ENCODE results near the gene INIP.

The INIP gene

DNA sequence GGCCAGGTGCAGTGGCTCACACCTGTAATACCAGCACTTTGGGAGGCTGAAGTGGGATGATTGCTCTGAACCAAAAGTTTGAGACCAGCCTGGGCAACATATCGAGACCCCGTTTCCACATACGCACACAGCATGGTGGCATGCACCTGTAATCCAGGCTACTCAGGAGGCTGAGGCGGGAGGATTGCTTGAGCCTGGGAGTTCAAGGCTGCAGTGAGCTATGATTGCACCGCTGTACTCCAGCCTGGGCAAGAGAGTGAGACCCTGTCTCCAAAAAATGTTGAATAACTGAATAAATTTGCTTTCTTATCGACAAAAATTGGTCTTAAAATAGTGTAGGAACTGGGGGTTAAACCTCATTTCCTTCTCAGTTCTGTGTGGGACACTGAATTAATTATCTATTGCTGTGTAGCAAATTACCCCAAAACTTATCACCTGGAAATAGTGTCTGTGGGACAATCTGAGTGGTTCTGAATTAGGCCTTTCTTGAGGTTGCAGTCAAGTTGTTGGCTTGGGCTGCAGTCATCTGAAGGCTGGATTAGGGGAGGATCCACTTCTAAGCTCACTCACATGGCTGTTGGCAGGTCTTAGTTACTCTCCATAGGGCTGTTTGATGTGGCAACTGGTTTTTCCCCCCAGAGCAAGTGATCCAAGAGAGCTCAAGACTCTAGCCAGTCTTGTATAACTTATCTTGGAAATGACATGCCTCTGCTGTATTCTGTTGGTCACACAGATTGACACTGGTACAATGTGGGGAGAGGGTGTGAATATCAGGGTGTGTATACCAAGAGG, 34.6 kb upstream of the INIP start:
- TF ChIP-seq, protein P1, sequence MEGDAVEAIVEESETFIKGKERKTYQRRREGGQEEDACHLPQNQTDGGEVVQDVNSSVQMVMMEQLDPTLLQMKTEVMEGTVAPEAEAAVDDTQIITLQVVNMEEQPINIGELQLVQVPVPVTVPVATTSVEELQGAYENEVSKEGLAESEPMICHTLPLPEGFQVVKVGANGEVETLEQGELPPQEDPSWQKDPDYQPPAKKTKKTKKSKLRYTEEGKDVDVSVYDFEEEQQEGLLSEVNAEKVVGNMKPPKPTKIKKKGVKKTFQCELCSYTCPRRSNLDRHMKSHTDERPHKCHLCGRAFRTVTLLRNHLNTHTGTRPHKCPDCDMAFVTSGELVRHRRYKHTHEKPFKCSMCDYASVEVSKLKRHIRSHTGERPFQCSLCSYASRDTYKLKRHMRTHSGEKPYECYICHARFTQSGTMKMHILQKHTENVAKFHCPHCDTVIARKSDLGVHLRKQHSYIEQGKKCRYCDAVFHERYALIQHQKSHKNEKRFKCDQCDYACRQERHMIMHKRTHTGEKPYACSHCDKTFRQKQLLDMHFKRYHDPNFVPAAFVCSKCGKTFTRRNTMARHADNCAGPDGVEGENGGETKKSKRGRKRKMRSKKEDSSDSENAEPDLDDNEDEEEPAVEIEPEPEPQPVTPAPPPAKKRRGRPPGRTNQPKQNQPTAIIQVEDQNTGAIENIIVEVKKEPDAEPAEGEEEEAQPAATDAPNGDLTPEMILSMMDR (IDR thresholded peaks at IDR 0.05; ENCODE audit: control insufficient read depth, extremely low read depth, insufficient read depth): no peak
- DNase-seq (ENCODE audit: low read depth): no peak
- no peak overlapping the region for H3K4me3 ChIP-seq (ENCODE audit: low read depth, low read length)

DNA sequence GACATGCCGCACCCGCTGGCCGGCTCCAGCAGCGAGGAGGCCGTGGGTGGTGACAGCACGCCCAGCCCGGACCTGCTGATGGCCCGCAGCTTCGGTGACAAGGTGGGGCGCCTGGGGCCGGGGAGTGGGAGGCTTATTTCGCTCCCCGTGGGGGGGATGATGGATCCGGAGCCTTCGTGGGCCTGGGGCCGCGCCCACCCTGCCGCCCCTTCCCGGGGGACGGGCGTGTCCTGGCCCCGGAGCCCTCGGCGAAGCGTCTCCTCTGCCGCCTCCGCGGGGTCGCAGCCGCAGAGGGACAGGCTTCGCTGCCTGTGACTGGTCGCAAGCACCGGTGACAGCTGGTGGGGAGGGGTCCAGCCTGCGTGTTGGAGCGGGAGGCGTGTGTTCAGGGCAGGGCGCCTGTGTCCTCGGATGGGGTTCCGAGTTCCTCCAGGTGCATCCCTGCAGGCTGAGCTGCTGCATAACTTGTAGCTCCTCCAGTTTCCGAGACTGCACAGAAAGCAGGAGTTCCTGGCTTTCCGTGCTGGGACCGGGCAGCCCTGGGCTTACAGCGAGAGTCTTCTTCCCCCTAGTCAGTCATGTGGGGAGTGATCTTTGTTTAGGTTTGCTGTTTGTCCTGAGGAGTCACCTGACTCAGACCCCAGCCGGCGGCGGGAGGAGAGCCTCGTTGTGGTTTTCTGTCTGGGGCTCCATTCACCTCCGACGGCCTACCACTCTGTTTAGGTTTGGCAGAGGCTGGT, 33.3 kb upstream of the INIP start:
- no peak for DNase-seq (ENCODE audit: low read depth)

DNA sequence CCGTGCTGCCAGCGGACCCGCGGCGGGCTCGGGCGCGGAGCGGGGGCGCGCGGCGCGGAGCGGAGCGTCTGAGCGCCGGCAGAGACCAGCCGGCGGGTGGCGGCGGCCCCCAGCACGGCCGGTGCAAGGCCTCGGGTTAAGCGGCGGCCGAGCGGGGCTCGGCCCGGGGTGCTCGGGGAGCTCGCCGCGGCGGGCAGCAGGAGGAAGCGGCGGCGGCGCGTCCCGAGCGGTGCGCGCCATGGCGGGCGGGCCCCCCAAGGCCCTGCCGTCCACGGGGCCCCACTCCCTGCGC, 32.8 kb upstream of the INIP start:
- H3K4me3 ChIP-seq (ENCODE audit: low read depth, low read length): peak overlapping the region; percentile 74

More for the DNA sequence above, 33.3 kb upstream of the INIP start:
- TF ChIP-seq, protein P1 (IDR thresholded peaks at IDR 0.05; ENCODE audit: control insufficient read depth, extremely low read depth, insufficient read depth): no peak
- H3K4me3 ChIP-seq (ENCODE audit: low read depth, low read length): peak overlapping the region; percentile 74

DNA sequence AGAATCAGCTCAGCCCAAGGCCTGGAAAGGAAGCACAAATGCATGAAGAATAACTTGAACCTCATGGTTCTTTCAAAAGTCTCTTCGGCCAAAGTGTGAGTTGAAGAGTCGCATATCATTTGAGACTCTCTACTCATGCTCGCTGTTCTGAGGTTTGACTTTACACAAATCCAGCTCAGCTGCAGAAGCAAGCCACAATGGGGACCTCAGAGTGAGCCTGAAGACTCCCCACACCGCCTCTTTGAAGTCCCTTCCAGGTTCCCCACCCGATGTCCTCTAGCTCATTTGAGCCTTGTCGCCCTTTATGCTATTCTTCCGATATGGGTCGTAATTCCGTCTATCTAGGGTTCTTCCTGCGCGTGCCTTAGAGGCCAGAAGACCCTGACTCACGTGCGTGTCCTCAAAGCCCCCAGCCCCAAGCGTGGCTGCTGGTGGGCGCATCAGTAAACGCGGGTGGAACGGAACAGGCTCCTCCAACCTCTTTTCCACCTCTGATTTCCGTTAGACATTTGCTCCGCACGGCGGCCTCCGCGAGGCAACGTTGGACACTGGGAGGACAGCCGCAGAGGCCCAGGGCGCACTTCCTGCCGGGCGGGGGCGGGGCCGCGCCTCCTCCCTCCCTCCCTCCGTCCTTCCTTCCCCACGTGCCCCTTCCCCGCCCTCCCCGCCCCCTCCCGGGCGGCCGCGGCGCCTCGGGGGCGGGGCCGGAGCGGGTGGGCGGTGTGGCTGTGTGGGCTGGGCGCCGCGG, 32.3 kb upstream of the INIP start, which contains the start of gene SNX30:
SNX30 (plus strand) TSS at position 745 of the 748 bp plus-strand sequence. CDS start 242 bp downstream, outside the sequence.
- peak within 1 kb of the TSS; percentile 74 for H3K4me3 ChIP-seq (ENCODE audit: low read depth, low read length)
- no peak for DNase-seq (ENCODE audit: low read depth)
- TF ChIP-seq, protein P1 (IDR thresholded peaks at IDR 0.05; ENCODE audit: control insufficient read depth, extremely low read depth, insufficient read depth): peak; percentile 26; the same call in 1 of the 2 replicates

More for the DNA sequence above, 32.8 kb upstream of the INIP start:
- TF ChIP-seq, protein P1 (IDR thresholded peaks at IDR 0.05; ENCODE audit: control insufficient read depth, extremely low read depth, insufficient read depth): no peak
- DNase-seq (ENCODE audit: low read depth): no peak

DNA sequence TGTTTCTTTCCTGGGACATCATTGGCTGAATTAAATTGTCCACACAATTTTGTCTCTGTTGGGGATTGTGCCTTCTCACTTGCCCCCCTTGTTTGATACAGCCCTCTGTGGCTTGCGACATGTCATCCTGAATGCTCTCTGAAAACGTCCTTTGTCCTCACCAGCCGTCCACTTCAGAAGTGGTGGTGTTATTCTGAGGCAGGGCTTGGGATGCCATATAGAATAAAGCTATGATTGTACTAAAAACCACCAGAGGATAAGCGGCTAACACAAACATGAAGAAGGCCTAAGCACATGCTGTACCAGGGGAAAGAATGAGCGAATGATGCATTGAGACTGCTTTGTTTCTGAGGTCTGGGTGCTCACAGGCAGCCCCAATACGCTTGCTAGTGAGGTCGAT, 29.2 kb upstream of the INIP start:
- TF ChIP-seq, protein P1 (IDR thresholded peaks at IDR 0.05; ENCODE audit: control insufficient read depth, extremely low read depth, insufficient read depth): no peak
- H3K4me3 ChIP-seq (ENCODE audit: low read depth, low read length): no peak overlapping the region
- DNase-seq (ENCODE audit: low read depth): no peak

DNA sequence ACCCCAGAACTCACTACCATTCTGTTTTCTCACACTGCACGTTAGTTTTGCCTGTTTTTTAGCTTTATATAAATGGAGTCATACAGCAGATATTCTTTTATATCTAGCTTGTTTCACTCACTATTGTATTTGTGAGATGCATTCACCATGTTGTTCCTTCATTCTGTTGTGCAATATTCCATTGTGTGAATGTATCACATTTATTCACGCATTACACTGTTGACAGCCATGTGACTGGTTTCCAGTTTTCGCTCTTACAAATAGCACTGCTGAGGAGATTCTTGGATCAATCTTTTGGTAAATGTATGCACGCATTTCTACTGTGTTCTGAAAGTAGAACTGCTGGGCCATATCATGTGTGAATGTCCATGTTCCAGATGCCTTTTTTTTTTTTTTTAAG, 26.3 kb upstream of the INIP start:
- no peak for DNase-seq (ENCODE audit: low read depth)
- TF ChIP-seq, protein P1 (IDR thresholded peaks at IDR 0.05; ENCODE audit: control insufficient read depth, extremely low read depth, insufficient read depth): no peak
- no peak overlapping the region for H3K4me3 ChIP-seq (ENCODE audit: low read depth, low read length)

Measured in LNCaP clone FGC (cell line).